Left lobe of liver (tissue), 2 donors: Measurements from ENCODE around the gene PCDHAC2. TPM values are rescaled to one million over a fixed set of nuclear protein-coding genes. Genes with fewer than 3 reads are reported as not detected.

ENCODE experiments used
- ATAC-seq: fragments of 200-7000 bp; cut with Tn5 transposase; one replicate; pipeline ENCODE4 v1.9.1; 2020; ENCODE audit warnings: mild to moderate bottlenecking, moderate library complexity
- DNase-seq: peaks from one replicate; pipeline ENCODE4 v3.0.0-alpha.2; 2020; ENCODE audit warnings: low spot score
- total RNA-seq: library from RNA; stranded (reverse); gene quantifications from one replicate; pipeline ENCODE4 v1.2.1, GENCODE V29; 2021
- donor health status: DM: no; HTN: no; CAD: no; lungs with moderate emphysema.
- donor health status: DM: no; HTN: yes; CAD: no.

PCDHAC2 gene
- total RNA-seq, 1 donor from 2014 or later: 0.86 TPM

GRCh38 chr5:140988100-140988499 is 21.8 kb downstream of the PCDHAC2 start:
- ATAC-seq (no peak), DNase-seq (no peak)

GRCh38 chr5:140988608-140989007 is 22.3 kb downstream of the PCDHAC2 start:
- DNase-seq: no peak
- ATAC-seq: no peak

DNA sequence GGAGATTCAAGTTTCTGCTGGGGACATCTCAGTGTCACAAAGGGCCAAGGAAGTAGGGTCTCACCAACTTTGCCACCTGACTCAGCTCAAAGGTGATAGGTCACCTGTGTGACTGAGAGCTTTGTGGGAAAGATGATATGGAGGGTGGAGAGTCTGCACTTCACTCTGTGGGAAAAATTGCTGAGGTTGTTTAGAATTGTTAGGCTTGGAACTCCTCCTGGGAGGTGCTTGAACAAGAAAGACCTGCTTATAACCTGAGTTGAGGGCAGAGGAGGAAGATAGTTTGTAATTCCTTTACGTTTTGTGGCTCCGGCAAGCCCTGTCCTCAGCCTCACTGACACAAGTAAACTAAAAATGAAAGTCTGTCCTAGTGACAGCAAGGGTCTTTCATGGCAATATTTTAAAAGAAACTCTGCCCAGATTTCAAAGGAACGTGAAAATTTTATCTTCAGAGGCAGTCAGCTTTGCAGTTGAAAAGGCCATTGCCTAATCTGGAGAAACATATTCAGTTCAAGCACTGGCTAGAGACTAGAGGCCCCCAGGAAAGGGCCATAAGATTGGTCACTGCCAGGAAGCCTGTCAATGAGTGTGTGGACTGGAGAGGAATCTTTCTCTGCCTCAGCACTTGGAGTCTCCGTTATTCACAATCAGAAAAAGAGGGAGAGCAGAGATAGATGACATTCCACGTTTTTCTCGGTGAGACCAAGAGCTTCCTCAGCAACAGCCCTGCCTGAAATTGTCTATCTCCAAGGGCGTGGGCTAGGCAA is 23.2 kb downstream of the PCDHAC2 start:
- ATAC-seq: no peak
- DNase-seq: no peak

DNA sequence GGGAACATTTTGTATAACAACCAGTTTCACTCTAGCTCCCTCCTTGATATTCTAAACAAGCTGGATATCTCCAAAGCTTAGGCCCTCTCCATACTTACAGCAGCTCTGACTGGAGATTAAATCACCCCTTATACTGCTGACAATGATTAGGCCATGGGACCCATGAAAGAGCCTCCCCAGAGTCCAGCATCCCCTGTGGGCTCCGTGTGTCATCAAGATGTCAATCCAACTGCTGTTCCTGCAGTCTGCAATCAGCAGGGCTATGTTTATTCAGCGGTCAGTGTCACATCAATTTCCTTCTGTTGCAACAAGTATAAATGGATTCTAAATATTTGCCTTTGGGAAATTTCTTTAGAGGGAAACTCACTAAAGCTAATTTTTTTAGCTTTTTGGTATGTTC is 26.6 kb downstream of the PCDHAC2 start:
- ATAC-seq: peak; percentile 56
- no peak for DNase-seq

GRCh38 chr5:140996060-140996459 is 29.8 kb downstream of the PCDHAC2 start:
- DNase-seq (no peak), ATAC-seq (no peak)

- ATAC-seq: no peak
- no peak for DNase-seq
These were observed 32.7 kb downstream of the PCDHAC2 start for GRCh38 chr5:140998921-140999410.

DNA sequence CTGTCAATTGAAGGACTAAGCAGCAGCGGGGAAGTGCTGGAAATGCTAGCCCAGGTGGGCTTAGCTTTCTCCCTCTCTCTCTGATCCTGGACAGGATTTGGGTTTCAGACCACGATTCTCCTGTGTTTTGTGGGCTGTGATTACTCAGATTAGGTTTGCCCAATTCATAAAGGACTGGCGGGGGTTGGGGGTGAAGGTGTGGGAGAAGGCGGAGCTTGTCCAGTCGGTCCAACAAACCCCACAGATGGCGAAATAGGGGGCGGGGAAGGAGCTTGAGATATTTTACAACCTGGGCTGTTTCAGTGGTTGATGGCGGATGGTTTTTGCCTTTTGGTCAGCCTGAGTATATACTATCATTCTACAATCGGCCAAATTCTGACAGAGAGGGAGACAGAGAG is 35.2 kb downstream of the PCDHAC2 start:
- ATAC-seq: no peak
- DNase-seq: no peak

DNA sequence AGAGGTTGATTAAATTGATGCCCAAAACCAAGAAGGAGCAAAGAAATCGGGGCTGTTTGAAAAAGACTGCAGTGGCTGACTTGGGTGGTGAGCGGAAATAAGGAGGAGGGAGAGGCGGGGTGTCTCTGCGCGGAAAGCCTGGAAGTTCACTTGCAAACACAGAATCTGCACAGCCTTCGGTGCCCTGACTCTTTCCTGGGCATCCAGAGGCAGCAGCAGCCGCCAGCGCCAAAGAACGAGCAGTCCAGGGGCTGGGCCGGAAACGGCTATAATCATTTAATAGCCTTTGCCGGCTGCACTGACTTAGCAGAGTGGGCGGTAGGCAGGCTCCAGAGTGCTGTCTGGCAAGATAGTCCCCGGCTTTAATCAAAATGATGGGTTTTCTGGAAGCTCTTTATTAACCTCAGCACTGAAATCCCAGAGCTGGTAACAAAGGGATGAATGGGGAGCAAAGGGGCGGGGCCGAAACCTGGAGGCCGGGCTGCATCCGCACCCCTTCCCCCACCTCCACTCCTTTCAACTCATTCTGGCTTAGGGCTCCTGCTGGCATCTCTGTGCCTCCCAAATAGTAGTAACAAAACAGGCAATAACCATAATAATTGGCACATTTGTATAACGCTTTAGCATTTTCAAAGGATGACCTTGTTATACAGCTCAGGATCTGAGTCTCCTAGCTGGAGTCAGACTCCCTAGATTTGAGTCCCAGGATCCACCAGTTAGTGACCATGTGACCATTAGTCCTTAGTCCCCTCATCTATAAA is 35.7 kb downstream of the PCDHAC2 start:
- no peak for DNase-seq
- peak; percentile 37 for ATAC-seq

GRCh38 chr5:141002605-141002965 is 36.3 kb downstream of the PCDHAC2 start:
- DNase-seq: no peak
- no peak for ATAC-seq

- ATAC-seq (no peak), DNase-seq (no peak)
These were observed 36.8 kb downstream of the PCDHAC2 start for GRCh38 chr5:141003031-141003430.

GRCh38 chr5:141003791-141004611 is 37.7 kb downstream of the PCDHAC2 start:
- no peak for ATAC-seq
- no peak for DNase-seq

DNA sequence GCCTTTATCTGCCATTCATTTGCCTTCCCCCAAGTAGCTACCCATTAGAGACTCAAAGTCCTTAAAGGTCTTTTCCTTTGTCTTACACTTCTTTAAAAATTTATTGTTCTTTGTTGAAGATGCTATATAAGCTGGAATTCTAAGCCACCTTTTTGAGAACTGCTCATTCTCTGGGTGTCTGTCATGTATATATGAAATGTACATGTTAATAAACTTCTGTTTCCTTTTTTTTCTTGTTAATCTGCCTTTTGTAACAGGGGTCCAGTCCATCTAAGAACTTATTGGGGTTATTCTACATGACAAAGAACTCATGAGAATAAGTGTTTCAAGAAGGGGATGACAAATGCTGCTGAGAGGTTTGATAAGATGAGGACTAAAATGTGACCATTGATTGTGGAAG is 41.5 kb downstream of the PCDHAC2 start:
- ATAC-seq: no peak
- DNase-seq: no peak

DNA sequence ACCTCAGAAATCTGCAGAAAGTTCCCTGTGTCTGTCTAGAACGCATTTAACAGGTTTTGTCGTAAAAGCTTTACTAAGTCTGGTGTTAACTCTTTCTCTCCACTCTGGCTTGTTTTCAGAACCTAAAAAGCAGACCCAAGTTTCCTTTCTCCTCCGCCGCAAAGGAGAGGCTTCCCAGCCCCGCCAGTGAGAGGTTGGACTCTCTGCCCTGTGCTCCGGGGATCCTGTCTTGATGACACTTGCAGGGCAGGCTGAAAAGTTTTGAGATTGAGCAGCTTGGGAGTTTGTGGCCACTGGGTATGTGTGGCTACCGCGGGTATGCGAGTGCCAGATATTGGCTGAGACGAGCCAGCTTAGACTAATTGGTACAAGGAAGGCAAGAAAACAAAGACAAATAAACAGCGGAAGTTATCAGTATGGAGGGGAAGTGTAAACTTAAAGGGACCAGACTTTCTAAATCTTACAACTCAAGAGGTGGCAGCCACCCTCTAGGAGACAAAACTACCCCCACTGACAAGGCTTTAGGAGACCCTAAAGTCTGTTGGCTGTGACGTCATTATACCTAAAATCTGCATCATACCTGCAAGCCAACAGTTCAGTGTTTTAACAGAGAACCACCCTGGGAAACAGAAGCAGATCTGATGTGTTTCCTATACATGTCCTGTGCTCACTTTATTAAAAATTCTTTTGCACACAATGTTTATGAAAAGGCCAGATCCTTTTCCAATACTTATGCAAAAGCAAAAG is 43.9 kb downstream of the PCDHAC2 start:
- DNase-seq (no peak), ATAC-seq (no peak)

- ATAC-seq (no peak), DNase-seq (no peak)
These were observed 51.7 kb downstream of the PCDHAC2 start for GRCh38 chr5:141017943-141018342.

Other genes with a start within 250 kb of the PCDHAC2 start
- gene PCDHA1, start 180.3 kb upstream of the PCDHAC2 start, total RNA-seq: not detected
- gene PCDHA2, start 171.6 kb upstream of the PCDHAC2 start, total RNA-seq: not detected
- gene PCDHA3, start 165.4 kb upstream of the PCDHAC2 start, total RNA-seq: 0.05 TPM
- 0.05 TPM for gene PCDHA4, start 159.4 kb upstream of the PCDHAC2 start, total RNA-seq
- gene PCDHA5, start 144.9 kb upstream of the PCDHAC2 start, total RNA-seq: not detected
- not detected for gene PCDHA6, start 138.5 kb upstream of the PCDHAC2 start, total RNA-seq
- not detected for gene PCDHA7, start 132.2 kb upstream of the PCDHAC2 start, total RNA-seq
- gene PCDHA8, start 125.3 kb upstream of the PCDHAC2 start, total RNA-seq: not detected
- not detected for gene PCDHA9, start 118.1 kb upstream of the PCDHAC2 start, total RNA-seq
- not detected for gene PCDHA10, start 110.6 kb upstream of the PCDHAC2 start, total RNA-seq
- gene PCDHA11, start 97.5 kb upstream of the PCDHAC2 start, total RNA-seq: 0.23 TPM
- gene PCDHA12, start 91.2 kb upstream of the PCDHAC2 start, total RNA-seq: 0.08 TPM
- gene PCDHA13, start 84.4 kb upstream of the PCDHAC2 start, total RNA-seq: 0.28 TPM
- 0.28 TPM for gene PCDHAC1, start 40.2 kb upstream of the PCDHAC2 start, total RNA-seq
- gene PCDHB1, start 84.9 kb downstream of the PCDHAC2 start, total RNA-seq: not detected
- 0.08 TPM for gene PCDHB2, start 128.1 kb downstream of the PCDHAC2 start, total RNA-seq
- 0.15 TPM for gene PCDHB3, start 134.0 kb downstream of the PCDHAC2 start, total RNA-seq
- 0.35 TPM for gene PCDHB4, start 155.3 kb downstream of the PCDHAC2 start, total RNA-seq
- 0.33 TPM for gene PCDHB5, start 168.7 kb downstream of the PCDHAC2 start, total RNA-seq
- 0.10 TPM for gene PCDHB6, start 183.6 kb downstream of the PCDHAC2 start, total RNA-seq
- 0.25 TPM for gene PCDHB7, start 206.2 kb downstream of the PCDHAC2 start, total RNA-seq
- not detected for gene PCDHB8, start 211.3 kb downstream of the PCDHAC2 start, total RNA-seq
- gene PCDHB16, start 215.9 kb downstream of the PCDHAC2 start, total RNA-seq: 0.58 TPM
- 0.05 TPM for gene PCDHB9, start 220.7 kb downstream of the PCDHAC2 start, total RNA-seq
- 0.28 TPM for gene PCDHB10, start 225.9 kb downstream of the PCDHAC2 start, total RNA-seq
- gene PCDHB11, start 233.2 kb downstream of the PCDHAC2 start, total RNA-seq: 0.20 TPM
- 0.28 TPM for gene PCDHB12, start 242.2 kb downstream of the PCDHAC2 start, total RNA-seq
- 0.65 TPM for gene PCDHB13, start 247.4 kb downstream of the PCDHAC2 start, total RNA-seq